ENCODE data around the gene PRCD.

DNA sequence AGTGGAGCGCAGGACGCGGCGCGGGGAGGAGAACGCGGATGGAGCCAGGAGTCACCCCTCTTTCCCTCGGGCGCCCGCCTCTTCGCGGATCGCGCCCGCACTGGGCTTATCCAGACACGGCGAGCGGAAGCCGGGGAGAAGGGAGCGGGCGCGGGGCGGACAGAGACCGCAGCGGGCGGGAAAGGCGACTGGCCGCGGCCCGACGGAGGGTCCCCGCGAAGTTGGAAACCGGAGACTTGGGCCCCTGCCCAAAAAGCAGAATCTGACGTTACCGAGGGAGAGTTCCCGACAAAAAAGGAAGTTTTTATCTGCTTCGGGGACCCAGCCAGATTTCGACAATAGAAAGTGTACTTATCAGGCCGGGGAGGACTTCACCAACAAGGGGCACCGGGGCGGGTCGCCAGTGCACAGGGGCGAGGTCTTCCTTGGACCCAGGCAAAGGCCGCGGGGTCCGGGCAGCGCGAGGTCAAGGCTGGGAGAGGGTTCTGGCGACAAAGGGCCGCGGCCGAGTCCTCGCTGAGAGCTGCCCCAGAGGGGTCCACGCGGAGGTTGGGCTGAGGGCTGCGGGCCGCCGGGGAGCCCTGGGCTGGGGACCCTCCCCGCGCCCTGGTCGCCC is 45.3 kb downstream of the PRCD start:
- TF ChIP-seq CTCF (IDR thresholded peaks at IDR 0.05; ENCODE audit: poor library complexity, severe bottlenecking), result no peak
- no peak for TF ChIP-seq POLR2AphosphoS5 (IDR thresholded peaks at IDR 0.05)
- no peak for TF ChIP-seq EZH2 (IDR thresholded peaks at IDR 0.05; ENCODE audit: borderline replicate concordance, insufficient read depth, low read length, poor library complexity, severe bottlenecking)
- no peak for TF ChIP-seq SMC3 (conservative IDR thresholded peaks at IDR 0.05; ENCODE audit: poor library complexity)
- TF ChIP-seq, protein P1, sequence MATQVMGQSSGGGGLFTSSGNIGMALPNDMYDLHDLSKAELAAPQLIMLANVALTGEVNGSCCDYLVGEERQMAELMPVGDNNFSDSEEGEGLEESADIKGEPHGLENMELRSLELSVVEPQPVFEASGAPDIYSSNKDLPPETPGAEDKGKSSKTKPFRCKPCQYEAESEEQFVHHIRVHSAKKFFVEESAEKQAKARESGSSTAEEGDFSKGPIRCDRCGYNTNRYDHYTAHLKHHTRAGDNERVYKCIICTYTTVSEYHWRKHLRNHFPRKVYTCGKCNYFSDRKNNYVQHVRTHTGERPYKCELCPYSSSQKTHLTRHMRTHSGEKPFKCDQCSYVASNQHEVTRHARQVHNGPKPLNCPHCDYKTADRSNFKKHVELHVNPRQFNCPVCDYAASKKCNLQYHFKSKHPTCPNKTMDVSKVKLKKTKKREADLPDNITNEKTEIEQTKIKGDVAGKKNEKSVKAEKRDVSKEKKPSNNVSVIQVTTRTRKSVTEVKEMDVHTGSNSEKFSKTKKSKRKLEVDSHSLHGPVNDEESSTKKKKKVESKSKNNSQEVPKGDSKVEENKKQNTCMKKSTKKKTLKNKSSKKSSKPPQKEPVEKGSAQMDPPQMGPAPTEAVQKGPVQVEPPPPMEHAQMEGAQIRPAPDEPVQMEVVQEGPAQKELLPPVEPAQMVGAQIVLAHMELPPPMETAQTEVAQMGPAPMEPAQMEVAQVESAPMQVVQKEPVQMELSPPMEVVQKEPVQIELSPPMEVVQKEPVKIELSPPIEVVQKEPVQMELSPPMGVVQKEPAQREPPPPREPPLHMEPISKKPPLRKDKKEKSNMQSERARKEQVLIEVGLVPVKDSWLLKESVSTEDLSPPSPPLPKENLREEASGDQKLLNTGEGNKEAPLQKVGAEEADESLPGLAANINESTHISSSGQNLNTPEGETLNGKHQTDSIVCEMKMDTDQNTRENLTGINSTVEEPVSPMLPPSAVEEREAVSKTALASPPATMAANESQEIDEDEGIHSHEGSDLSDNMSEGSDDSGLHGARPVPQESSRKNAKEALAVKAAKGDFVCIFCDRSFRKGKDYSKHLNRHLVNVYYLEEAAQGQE (IDR thresholded peaks at IDR 0.05; ENCODE audit: borderline replicate concordance), result no peak
